GM21723 (cell line): ENCODE measurements around the gene COCH.
"Not testable (repeated sequence)": the region's sequence is repeated elsewhere in the genome, so short reads cannot be mapped to it uniquely, and the experiment has no call there.

Source experiments
- ATAC-seq: cut with Tn5 transposase; IDR thresholded peaks from one replicate; pipeline ENCODE4 v1.9.1; 2021; ENCODE audit warnings: mild to moderate bottlenecking, moderate library complexity; ENCODE audit not compliant: unreplicated experiment

Gene COCH

GRCh38 chr14:30874999-30875787, 834 bp downstream of the COCH start:
- ATAC-seq = peak; percentile 33

- no peak for ATAC-seq
These were observed 1.4 kb downstream of the COCH start for GRCh38 chr14:30875788-30876053.

- ATAC-seq = no peak
These were observed 2.3 kb downstream of the COCH start for GRCh38 chr14:30876692-30877091.

GRCh38 chr14:30882431-30882830, 8.1 kb downstream of the COCH start:
- ATAC-seq = no peak

- ATAC-seq = no peak
These were observed 9.3 kb downstream of the COCH start for GRCh38 chr14:30883508-30884294.

- no peak for ATAC-seq
These were observed 10.5 kb downstream of the COCH start for GRCh38 chr14:30884901-30885300.

- ATAC-seq = no peak
These were observed 11.7 kb downstream of the COCH start for GRCh38 chr14:30885840-30886740.

GRCh38 chr14:30888480-30889243, 14.3 kb downstream of the COCH start:
- ATAC-seq = no peak

GRCh38 chr14:30889244-30889594, 14.9 kb downstream of the COCH start:
- ATAC-seq = no peak

GRCh38 chr14:30893819-30894218, 19.5 kb downstream of the COCH start:
- no peak for ATAC-seq

GRCh38 chr14:30894923-30895515, 20.7 kb downstream of the COCH start:
- no peak for ATAC-seq

GRCh38 chr14:30896435-30896834, 22.1 kb downstream of the COCH start:
- ATAC-seq = no peak

GRCh38 chr14:30897121-30897520, 22.8 kb downstream of the COCH start:
- ATAC-seq = not testable (repeated sequence)

GRCh38 chr14:30903285-30904124, 29.1 kb downstream of the COCH start:
- ATAC-seq = no peak

GRCh38 chr14:30906752-30907658, 32.6 kb downstream of the COCH start:
- no peak for ATAC-seq

GRCh38 chr14:30907659-30908057, 33.3 kb downstream of the COCH start:
- ATAC-seq = no peak

GRCh38 chr14:30908826-30909225, 34.5 kb downstream of the COCH start:
- no peak for ATAC-seq

GRCh38 chr14:30914812-30915211, 40.5 kb downstream of the COCH start:
- ATAC-seq = no peak
